Nephron (organoid): ENCODE results near the gene OR10K2.
"Not testable (repeated sequence)": the region's sequence is repeated elsewhere in the genome, so short reads cannot be mapped to it uniquely, and the experiment has no call there.

Experiments used
- H3K27ac Mint-ChIP-seq, 3 experiments: 2 replicates each; pipeline ENCODE4 v1.8.0; 2020; ENCODE audit warnings: mixed read lengths in 3 of 3, mild to moderate bottlenecking in 2 of 3, moderate library complexity in 1 of 3
- H3K27me3 Mint-ChIP-seq: 2 replicates; pipeline ENCODE4 v1.8.0; 2021; ENCODE audit warnings: low read depth, mild to moderate bottlenecking, moderate library complexity, mixed read lengths
- H3K36me3 Mint-ChIP-seq: 2 replicates; pipeline ENCODE4 v1.8.0; 2020; ENCODE audit warnings: low read depth, mixed read lengths
- H3K4me1 Mint-ChIP-seq: 2 replicates; pipeline ENCODE4 v1.8.0; 2020; ENCODE audit warnings: mixed read lengths
- H3K4me3 Mint-ChIP-seq, 3 experiments: 2 replicates each; pipeline ENCODE4 v1.8.0; 2020; ENCODE audit warnings: mild to moderate bottlenecking in 3 of 3, mixed read lengths in 3 of 3, moderate library complexity in 2 of 3
- H3K9me3 Mint-ChIP-seq: 2 replicates; pipeline ENCODE4 v1.8.0; 2020; ENCODE audit warnings: mixed read lengths
- TF ChIP-seq, protein P1 (sequence below), 3 experiments: fragments of 200-600 bp; sonication (generic); IDR thresholded peaks; one replicate each; pipeline ENCODE4 v1.5.0; 2021; ENCODE audit warnings: antibody characterized with exemption in 3 of 3; ENCODE audit not compliant: unreplicated experiment in 3 of 3

Gene OR10K2

DNA sequence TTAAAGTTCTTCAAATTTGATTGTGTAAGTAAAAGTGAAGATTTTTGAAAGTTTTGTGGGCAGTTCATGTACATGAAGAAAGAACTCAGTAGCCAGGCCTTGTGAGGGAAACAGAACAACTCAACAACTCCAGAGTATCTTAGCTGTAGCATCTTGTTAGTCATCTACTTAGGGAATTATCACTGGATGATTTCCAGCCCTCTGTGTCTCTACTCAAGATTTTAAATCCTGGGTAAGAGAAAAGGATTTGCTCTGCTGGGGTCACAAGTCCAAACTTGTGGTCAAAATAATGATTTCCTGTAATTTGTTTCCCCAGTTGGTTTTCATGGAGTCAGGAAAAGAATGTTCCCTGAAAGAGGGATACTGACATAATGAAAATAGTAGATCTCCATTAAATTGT lies 34.9 kb downstream of the OR10K2 start:
- Mint-ChIP-seq H3K27me3 (peaks cover 4% of the 10 kb centered on the region), H3K4me1 (no peaks in the 10 kb centered on the region), H3K27ac (no peak overlapping the region), H3K9me3 (no peaks in the 10 kb centered on the region), H3K4me3 (no peak overlapping the region), H3K36me3 (no peaks in the 10 kb centered on the region)
- TF ChIP-seq, protein P1, sequence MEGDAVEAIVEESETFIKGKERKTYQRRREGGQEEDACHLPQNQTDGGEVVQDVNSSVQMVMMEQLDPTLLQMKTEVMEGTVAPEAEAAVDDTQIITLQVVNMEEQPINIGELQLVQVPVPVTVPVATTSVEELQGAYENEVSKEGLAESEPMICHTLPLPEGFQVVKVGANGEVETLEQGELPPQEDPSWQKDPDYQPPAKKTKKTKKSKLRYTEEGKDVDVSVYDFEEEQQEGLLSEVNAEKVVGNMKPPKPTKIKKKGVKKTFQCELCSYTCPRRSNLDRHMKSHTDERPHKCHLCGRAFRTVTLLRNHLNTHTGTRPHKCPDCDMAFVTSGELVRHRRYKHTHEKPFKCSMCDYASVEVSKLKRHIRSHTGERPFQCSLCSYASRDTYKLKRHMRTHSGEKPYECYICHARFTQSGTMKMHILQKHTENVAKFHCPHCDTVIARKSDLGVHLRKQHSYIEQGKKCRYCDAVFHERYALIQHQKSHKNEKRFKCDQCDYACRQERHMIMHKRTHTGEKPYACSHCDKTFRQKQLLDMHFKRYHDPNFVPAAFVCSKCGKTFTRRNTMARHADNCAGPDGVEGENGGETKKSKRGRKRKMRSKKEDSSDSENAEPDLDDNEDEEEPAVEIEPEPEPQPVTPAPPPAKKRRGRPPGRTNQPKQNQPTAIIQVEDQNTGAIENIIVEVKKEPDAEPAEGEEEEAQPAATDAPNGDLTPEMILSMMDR (IDR thresholded peaks at IDR 0.05; ENCODE audit: unreplicated experiment in 3 of 3) = no peak

DNA sequence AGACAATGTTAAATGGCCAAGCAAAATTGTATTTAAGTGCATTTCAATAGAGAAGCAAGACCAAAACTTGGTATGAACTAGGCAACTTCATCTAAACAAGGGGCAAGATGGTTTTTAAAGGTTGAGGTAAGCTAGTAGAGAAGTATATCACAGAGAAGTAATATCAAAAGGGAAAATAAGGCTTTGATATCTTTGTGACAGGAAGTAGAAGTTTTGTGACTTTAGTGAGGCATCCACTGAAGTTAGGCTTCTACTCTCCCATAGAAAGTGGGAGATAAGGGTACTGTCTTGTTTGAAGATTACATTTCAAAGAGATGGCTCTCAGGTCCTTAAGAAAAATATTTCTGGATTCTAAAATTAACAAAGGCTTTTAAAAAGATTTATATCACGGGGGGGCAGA lies 35.7 kb downstream of the OR10K2 start:
- Mint-ChIP-seq H3K4me3 (no peak overlapping the region), H3K27me3 (peaks cover under 1% of the 10 kb centered on the region), H3K36me3 (no peaks in the 10 kb centered on the region), H3K4me1 (no peaks in the 10 kb centered on the region), H3K27ac (no peak overlapping the region), H3K9me3 (no peaks in the 10 kb centered on the region)
- TF ChIP-seq, protein P1 (IDR thresholded peaks at IDR 0.05; ENCODE audit: unreplicated experiment in 3 of 3) = no peak

DNA sequence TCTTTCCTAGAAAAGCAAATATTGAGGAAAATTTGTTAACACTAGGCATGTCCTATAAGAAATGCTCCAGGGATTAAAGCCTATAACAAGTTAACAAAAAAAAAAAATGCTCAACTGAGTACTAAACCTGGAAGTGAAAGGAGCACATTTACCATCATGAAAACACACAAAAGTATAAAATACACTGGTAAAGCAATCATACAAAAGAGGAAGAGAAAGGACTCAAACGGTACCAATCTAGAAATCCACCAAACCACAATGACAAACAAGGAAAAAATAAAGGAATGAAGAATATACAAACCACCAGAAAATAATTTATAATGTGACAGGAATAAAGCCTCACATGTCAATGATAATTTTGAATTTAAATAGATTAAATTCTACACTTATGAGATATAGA lies 51.2 kb downstream of the OR10K2 start:
- H3K9me3 Mint-ChIP-seq = peaks cover 11% of the 10 kb centered on the region
- H3K4me1 Mint-ChIP-seq = no peaks in the 10 kb centered on the region
- H3K27me3 Mint-ChIP-seq = no peaks in the 10 kb centered on the region
- H3K4me3 Mint-ChIP-seq = no peak overlapping the region
- TF ChIP-seq, protein P1 (IDR thresholded peaks at IDR 0.05; ENCODE audit: unreplicated experiment in 3 of 3) = no peak
- no peaks in the 10 kb centered on the region for H3K36me3 Mint-ChIP-seq
- no peak overlapping the region for H3K27ac Mint-ChIP-seq

DNA sequence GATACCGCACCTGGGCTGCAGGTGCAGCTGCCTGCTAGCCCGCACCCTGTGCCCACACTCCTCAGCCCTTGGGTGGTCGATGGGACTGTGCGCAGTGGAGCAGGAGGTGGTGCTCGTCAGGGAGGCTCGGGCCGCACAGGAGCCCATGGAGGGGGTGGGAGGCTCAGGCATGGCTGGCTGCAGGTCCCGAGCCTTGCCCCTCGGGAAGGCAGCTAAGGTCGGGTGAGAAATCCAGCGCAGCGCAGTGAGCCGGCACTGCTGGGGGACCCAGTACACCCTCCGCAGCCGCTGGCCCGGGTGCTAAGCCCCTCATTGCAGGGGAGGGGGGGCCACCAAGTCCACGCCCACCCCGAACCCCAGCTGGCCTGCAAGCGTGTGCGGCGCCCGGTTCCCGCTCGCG lies 51.9 kb downstream of the OR10K2 start:
- not testable (repeated sequence) for H3K36me3 Mint-ChIP-seq, H3K4me3 Mint-ChIP-seq, H3K27ac Mint-ChIP-seq, H3K27me3 Mint-ChIP-seq, H3K4me1 Mint-ChIP-seq
- peaks cover 11% of the 10 kb centered on the region for H3K9me3 Mint-ChIP-seq

DNA sequence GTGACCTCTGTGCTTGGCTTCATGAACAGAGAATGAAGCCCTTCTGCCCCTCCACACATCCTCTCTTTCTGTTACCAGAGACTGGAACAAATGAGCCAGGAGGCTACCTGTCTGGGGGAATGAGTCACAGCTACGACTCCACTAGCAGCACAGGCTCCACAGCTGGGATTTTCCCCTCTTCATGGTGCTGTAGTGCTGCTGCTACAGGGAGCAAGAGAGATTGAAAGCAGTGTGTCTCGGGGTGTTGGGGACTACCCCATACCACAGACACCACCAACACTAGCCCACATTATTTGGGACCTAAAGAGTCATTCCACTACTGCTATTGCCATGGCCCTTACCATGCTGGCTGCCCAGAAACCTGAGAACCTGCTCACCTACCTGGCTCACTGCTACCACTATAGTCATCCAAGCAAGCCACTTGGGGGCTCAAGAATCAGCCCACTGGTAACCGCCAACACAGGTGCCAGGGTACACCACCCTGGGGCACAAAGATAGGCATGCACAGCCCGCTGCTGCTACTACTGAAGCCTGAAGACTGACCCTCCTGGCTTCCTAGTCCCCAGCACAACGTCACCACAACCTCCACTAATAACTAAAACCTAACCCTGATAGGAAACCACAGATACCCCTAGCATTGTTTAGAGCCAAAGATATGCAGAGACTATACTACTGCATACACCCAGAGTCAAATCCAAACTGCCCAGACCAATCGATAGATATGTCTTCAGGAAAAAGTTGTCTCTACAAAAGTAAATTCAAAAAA lies 54.7 kb downstream of the OR10K2 start:
- H3K36me3 Mint-ChIP-seq = no peaks in the 10 kb centered on the region
- peaks cover 11% of the 10 kb centered on the region for H3K9me3 Mint-ChIP-seq
- no peak overlapping the region for H3K27ac Mint-ChIP-seq
- H3K4me3 Mint-ChIP-seq = no peak overlapping the region
- H3K4me1 Mint-ChIP-seq = no peaks in the 10 kb centered on the region
- no peaks in the 10 kb centered on the region for H3K27me3 Mint-ChIP-seq
- TF ChIP-seq, protein P1 (IDR thresholded peaks at IDR 0.05; ENCODE audit: unreplicated experiment in 3 of 3) = no peak
